Upper lobe of right lung (tissue), 1 donor: ENCODE data around the gene CRB1. TPM values are rescaled to one million over a fixed set of nuclear protein-coding genes. Genes with fewer than 3 reads are reported as not detected.

Experiments
- ATAC-seq: fragments of 200-7000 bp; cut with Tn5 transposase; one replicate; pipeline ENCODE4 v1.9.1; 2020; ENCODE audit warnings: mild to moderate bottlenecking, moderate library complexity
- DNase-seq: peaks from one replicate; pipeline ENCODE4 v3.0.0-alpha.2; 2020
- H3K27ac ChIP-seq: fragments of 200-600 bp; one replicate; pipeline ENCODE4 v1.8.0; 2022
- H3K27me3 ChIP-seq: fragments of 200-600 bp; one replicate; pipeline ENCODE4 v1.8.0; 2022; ENCODE audit warnings: mild to moderate bottlenecking
- H3K36me3 ChIP-seq: fragments of 200-600 bp; one replicate; pipeline ENCODE4 v1.8.0; 2022
- H3K4me1 ChIP-seq: fragments of 200-600 bp; one replicate; pipeline ENCODE4 v1.8.0; 2022
- H3K4me3 ChIP-seq: fragments of 200-600 bp; one replicate; pipeline ENCODE4 v1.8.0; 2022; ENCODE audit warnings: mild to moderate bottlenecking
- H3K9me3 ChIP-seq: fragments of 200-600 bp; one replicate; pipeline ENCODE4 v1.8.0; 2022
- intact Hi-C: fragments of 100-400 bp; cut with DNase I; formaldehyde crosslinking; loops from one replicate; pipeline ENCODE4 v1.11.0; 2022
- total RNA-seq: library from RNA; stranded (reverse); fragmentation: NEBNext Ultra II Directional; extraction: Animal tissue kit (Norgen Biotek cat#: 25700); gene quantifications from one replicate; pipeline ENCODE4 v1.2.1, GENCODE V29; 2021
- TF ChIP-seq, protein P1 (sequence below): fragments of 200-600 bp; IDR thresholded peaks from one replicate; pipeline ENCODE4 v1.8.0; 2022; ENCODE audit warnings: antibody characterized with exemption
- donor health status: DM: no; HTN: yes; CAD: no; lungs with severe emphysema.

Gene CRB1
- total RNA-seq, 1 donor from 2014 or later, result 0.46 TPM

DNA sequence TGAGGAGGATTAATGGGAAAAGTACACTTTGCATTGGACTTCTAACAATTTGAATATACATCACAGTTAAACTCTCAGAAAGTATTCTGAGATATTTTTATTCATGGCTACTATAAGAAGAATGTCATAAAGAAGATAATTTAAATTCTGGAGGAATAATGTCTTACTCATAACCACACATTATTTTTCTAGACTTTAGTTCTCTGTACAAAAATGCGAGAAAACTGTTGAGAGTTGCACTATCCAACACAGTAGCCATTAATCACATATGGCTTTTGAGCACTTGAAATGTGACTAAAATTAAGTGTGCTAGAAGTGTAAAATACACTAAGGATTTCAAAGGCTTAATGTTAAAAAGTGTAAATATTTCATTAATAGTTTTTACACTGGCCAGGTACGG, 53.8 kb downstream of the CRB1 start:
- TF ChIP-seq, protein P1, sequence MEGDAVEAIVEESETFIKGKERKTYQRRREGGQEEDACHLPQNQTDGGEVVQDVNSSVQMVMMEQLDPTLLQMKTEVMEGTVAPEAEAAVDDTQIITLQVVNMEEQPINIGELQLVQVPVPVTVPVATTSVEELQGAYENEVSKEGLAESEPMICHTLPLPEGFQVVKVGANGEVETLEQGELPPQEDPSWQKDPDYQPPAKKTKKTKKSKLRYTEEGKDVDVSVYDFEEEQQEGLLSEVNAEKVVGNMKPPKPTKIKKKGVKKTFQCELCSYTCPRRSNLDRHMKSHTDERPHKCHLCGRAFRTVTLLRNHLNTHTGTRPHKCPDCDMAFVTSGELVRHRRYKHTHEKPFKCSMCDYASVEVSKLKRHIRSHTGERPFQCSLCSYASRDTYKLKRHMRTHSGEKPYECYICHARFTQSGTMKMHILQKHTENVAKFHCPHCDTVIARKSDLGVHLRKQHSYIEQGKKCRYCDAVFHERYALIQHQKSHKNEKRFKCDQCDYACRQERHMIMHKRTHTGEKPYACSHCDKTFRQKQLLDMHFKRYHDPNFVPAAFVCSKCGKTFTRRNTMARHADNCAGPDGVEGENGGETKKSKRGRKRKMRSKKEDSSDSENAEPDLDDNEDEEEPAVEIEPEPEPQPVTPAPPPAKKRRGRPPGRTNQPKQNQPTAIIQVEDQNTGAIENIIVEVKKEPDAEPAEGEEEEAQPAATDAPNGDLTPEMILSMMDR, result no peak
- ATAC-seq, result no peak
- intact Hi-C loops, result no loop called here
- H3K4me1 ChIP-seq, result no peaks in the 10 kb centered on the region
- H3K36me3 ChIP-seq, result no peaks in the 10 kb centered on the region
- no peak overlapping the region for H3K4me3 ChIP-seq
- H3K27me3 ChIP-seq, result no peaks in the 10 kb centered on the region
- H3K9me3 ChIP-seq, result no peaks in the 10 kb centered on the region
- no peak for DNase-seq
- H3K27ac ChIP-seq, result no peak overlapping the region

DNA sequence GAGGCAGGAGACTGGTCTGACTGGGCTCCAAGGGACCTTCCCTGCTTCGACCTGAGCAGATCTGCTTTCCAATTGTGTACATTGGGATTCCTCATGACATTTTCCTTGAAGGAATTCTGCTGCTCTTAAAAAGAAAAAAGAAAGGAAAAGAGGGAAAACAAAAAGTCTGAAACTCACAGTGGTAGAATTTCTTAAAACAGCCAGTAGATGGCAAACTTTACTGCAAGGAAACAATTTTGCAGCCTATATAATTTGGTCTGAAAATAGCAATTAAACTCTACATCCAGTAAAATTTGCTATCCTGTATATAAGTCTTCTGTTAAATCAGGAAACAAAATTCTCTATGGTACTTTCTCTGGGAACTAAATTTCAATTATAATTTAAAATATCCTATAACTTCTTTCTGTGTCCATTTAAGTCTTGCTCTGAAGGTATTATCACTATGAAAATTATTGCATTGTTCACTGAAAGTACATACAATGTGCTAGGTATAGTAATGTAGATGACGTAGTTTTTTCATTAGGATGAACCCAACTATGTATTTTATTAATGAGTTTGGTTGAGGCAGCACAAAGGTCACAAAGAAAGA, 59.8 kb downstream of the CRB1 start:
- no peak for DNase-seq
- intact Hi-C loops, result no loop called here
- Histone ChIP-seq H3K4me3 (no peak overlapping the region), H3K27me3 (no peaks in the 10 kb centered on the region), H3K9me3 (no peaks in the 10 kb centered on the region), H3K4me1 (no peaks in the 10 kb centered on the region), H3K27ac (no peak overlapping the region), H3K36me3 (no peaks in the 10 kb centered on the region)
- ATAC-seq, result no peak
- TF ChIP-seq, protein P1, result peak; percentile 48

DNA sequence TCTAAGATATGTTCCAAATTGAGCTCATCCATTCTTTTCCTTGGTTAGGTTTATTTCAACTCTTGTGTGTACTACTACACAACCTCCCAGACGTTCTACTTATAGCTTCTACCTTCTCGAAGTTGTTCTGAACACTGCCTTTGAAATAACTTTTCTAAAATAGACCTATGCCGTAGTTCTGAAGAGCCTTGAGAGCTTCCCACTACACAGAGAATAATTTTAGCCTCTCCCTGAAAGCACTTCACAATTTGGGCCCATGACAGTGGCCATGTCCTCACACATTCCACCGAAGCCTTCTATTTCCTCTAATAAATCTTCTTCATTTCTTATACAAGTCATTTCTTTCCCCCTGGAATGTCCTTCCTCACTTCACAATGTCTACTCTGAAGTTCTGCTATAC, 62.2 kb downstream of the CRB1 start:
- no peaks in the 10 kb centered on the region for H3K9me3 ChIP-seq
- no peak overlapping the region for H3K27ac ChIP-seq
- intact Hi-C loops, result no loop called here
- TF ChIP-seq, protein P1, result no peak
- H3K36me3 ChIP-seq, result no peaks in the 10 kb centered on the region
- no peaks in the 10 kb centered on the region for H3K27me3 ChIP-seq
- H3K4me1 ChIP-seq, result no peaks in the 10 kb centered on the region
- ATAC-seq (no peak), DNase-seq (no peak)
- no peak overlapping the region for H3K4me3 ChIP-seq

DNA sequence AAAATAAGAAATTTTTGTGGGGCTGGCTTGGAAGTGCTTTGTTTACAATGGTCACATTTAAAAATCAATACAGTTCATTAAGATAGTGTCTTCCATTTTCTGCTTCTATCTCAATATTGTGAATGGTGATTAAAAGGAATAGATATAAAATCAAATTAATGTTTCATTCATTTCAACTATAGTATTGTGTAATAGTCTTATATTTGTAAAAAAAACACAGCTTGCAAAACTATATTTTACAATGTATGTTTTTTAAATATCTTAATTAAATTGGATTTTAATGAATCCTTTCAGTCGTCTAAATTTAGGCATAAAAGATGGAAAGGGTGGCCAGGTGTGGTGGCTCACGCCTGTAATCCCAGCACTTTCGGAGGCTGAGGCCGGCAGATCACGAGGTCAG, 63.5 kb downstream of the CRB1 start:
- intact Hi-C loops, result no loop called here
- TF ChIP-seq, protein P1, result no peak
- ATAC-seq (no peak), DNase-seq (no peak)
- Histone ChIP-seq H3K27ac (no peak overlapping the region), H3K4me1 (no peaks in the 10 kb centered on the region), H3K27me3 (no peaks in the 10 kb centered on the region), H3K9me3 (no peaks in the 10 kb centered on the region), H3K36me3 (no peaks in the 10 kb centered on the region), H3K4me3 (no peak overlapping the region)

DNA sequence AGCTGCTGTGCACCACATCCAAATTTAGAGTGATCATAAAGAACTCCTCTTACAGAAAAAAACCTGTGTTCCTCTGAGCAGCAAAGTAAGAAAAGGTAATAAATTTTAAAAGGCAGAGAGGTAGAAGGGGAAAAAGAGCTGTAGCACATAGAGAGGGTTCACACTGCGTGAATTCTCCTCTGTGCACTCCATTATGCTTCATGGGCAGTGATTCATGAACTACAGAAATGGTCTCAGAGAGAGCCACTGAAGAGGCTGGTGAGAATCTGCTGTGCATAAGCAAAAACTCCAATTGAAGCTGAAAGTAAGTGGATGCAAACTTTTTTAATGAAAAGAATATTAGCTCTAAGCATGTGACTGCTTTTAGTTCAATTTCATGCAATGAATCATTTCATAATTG, 65.0 kb downstream of the CRB1 start:
- Histone ChIP-seq H3K27ac (no peak overlapping the region), H3K4me3 (no peak overlapping the region), H3K27me3 (no peaks in the 10 kb centered on the region), H3K4me1 (no peaks in the 10 kb centered on the region), H3K9me3 (no peaks in the 10 kb centered on the region), H3K36me3 (no peaks in the 10 kb centered on the region)
- intact Hi-C loops, result no loop called here
- TF ChIP-seq, protein P1, result no peak
- no peak for ATAC-seq
- DNase-seq, result no peak

DNA sequence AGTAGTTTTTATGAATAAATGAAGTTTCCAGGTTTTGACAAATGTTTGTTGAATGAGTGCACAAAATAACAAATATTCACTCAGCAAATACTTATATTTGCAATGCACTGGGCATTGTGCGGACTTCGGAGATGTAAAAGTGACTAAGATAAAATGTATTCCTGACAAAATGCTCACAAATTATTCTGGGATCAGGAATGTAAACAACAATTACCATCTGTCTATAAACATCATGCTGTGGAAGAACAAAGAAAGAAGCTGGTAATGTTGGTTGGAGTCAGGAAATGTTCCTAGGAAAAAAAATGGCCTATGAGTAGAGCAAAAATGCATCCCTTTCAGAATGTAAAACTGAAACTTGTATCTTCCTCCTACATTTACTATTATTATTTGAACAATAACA, 68.5 kb downstream of the CRB1 start:
- Histone ChIP-seq H3K9me3 (no peaks in the 10 kb centered on the region), H3K4me3 (no peak overlapping the region), H3K27ac (no peak overlapping the region), H3K27me3 (no peaks in the 10 kb centered on the region), H3K4me1 (no peaks in the 10 kb centered on the region), H3K36me3 (no peaks in the 10 kb centered on the region)
- DNase-seq (no peak), ATAC-seq (no peak)
- intact Hi-C loops, result no loop called here
- TF ChIP-seq, protein P1, result no peak
